RPMI8226 (cell line): ENCODE measurements around the gene CHMP4A.

Experiments used
- DNase-seq: peaks from one replicate; pipeline ENCODE4 v3.0.0-alpha.2; 2015

The CHMP4A gene

GRCh38 chr14:24194873-24195185 is 18.5 kb downstream of the CHMP4A start:
- no peak for DNase-seq

- DNase-seq: no peak
Measured at GRCh38 chr14:24194186-24194872, 19.0 kb downstream of the CHMP4A start.

GRCh38 chr14:24192933-24193332 is 20.4 kb downstream of the CHMP4A start:
- DNase-seq: no peak

- DNase-seq: no peak
Measured at GRCh38 chr14:24190416-24190815, 22.9 kb downstream of the CHMP4A start.

- no peak for DNase-seq
Measured at GRCh38 chr14:24189460-24189859, 23.8 kb downstream of the CHMP4A start.

- DNase-seq: no peak
Measured at GRCh38 chr14:24189059-24189375, 24.3 kb downstream of the CHMP4A start.

GRCh38 chr14:24188251-24189058 is 24.8 kb downstream of the CHMP4A start, which contains the start of gene IPO4:
Gene IPO4, minus strand, starts transcription at chr14:24188816. Its CDS starts 29 bp downstream, at chr14:24188787.
- peak; percentile 96 for DNase-seq

- no peak for DNase-seq
Measured at GRCh38 chr14:24187539-24187915, 25.8 kb downstream of the CHMP4A start.

GRCh38 chr14:24186831-24187538 is 26.3 kb downstream of the CHMP4A start:
- DNase-seq: no peak

- no peak for DNase-seq
Measured at GRCh38 chr14:24185741-24186140, 27.5 kb downstream of the CHMP4A start.

GRCh38 chr14:24185026-24185425 is 28.3 kb downstream of the CHMP4A start:
- no peak for DNase-seq

GRCh38 chr14:24184104-24184970 is 29.0 kb downstream of the CHMP4A start:
- no peak for DNase-seq

GRCh38 chr14:24183014-24183481 is 30.2 kb downstream of the CHMP4A start:
- no peak for DNase-seq

GRCh38 chr14:24182110-24182882 is 31.0 kb downstream of the CHMP4A start:
- DNase-seq: no peak

- DNase-seq: no peak
Measured at GRCh38 chr14:24181371-24182077, 31.8 kb downstream of the CHMP4A start.

GRCh38 chr14:24179961-24180796 is 33.1 kb downstream of the CHMP4A start:
- no peak for DNase-seq

GRCh38 chr14:24179294-24179960 is 33.9 kb downstream of the CHMP4A start:
- no peak for DNase-seq

- no peak for DNase-seq
Measured at GRCh38 chr14:24178399-24179178, 34.7 kb downstream of the CHMP4A start.

- DNase-seq: no peak
Measured at GRCh38 chr14:24177891-24178290, 35.4 kb downstream of the CHMP4A start.
